PC-9 (cell line): ENCODE data around the gene GFER. TPM values are rescaled to one million over a fixed set of nuclear protein-coding genes. Genes with fewer than 3 reads are reported as not detected.

Source experiments
- BruUV-seq: library from RNA; stranded (reverse); fragments of 400-500 nt; replicated peaks from 2 replicates; lab custom pipeline; 2021; lab: Mats Ljungman, UMichigan
- CTCF ChIA-PET: fragments of 300-600 bp; sonication (Branson Sonifier 250); formaldehyde crosslinking; loops from one replicate; lab custom pipeline; 2022; ENCODE audit warnings: antibody characterized with exemption; lab: Charles Lee
- POLR2A ChIA-PET: fragments of 300-600 bp; sonication (Branson Sonifier 250); formaldehyde crosslinking; loops from one replicate; lab custom pipeline; 2022; ENCODE audit warnings: antibody characterized with exemption; ENCODE audit not compliant: unreplicated experiment; lab: Charles Lee
- DNase-seq, 2 experiments: peaks; one replicate each; pipeline versions ENCODE4 v3.0.0 to v3.0.0-alpha.2; 2015 to 2022; ENCODE audit warnings: mixed read lengths in 1 of 2
- H2AFZ ChIP-seq: fragments of 200-600 bp; sonication (generic); 2 replicates; pipeline ENCODE4 v1.8.1; 2017; ENCODE audit warnings: antibody characterized with exemption
- H3F3A ChIP-seq: fragments of 200-600 bp; sonication (generic); 2 replicates; pipeline ENCODE4 v1.8.1; 2017; ENCODE audit warnings: antibody characterized with exemption, mild to moderate bottlenecking, low read depth; ENCODE audit not compliant: insufficient read depth
- H3K27ac ChIP-seq: fragments of 200-600 bp; sonication (generic); 2 replicates; pipeline ENCODE4 v1.6.1; 2016; ENCODE audit warnings: mixed run types
- H3K27me3 ChIP-seq: fragments of 200-600 bp; sonication (generic); 2 replicates; pipeline ENCODE4 v1.6.1; 2016; ENCODE audit warnings: low read depth, mixed run types; ENCODE audit not compliant: insufficient read depth
- H3K36me3 ChIP-seq: fragments of 200-600 bp; sonication (generic); 2 replicates; pipeline ENCODE4 v1.6.1; 2016; ENCODE audit warnings: low read depth, mixed run types
- H3K4me1 ChIP-seq: fragments of 200-600 bp; sonication (generic); replicated peaks from 2 replicates; pipeline ENCODE4 v1.6.1; 2016; ENCODE audit warnings: mixed run types; ENCODE audit not compliant: insufficient read depth
- H3K4me2 ChIP-seq: fragments of 200-600 bp; sonication (generic); 2 replicates; pipeline ENCODE4 v1.6.1; 2017; ENCODE audit warnings: mixed run types
- H3K4me3 ChIP-seq: fragments of 200-600 bp; sonication (generic); 2 replicates; pipeline ENCODE4 v1.6.1; 2016; ENCODE audit warnings: mixed run types
- H3K79me2 ChIP-seq: fragments of 200-600 bp; sonication (generic); 2 replicates; pipeline ENCODE4 v1.6.1; 2017; ENCODE audit warnings: low read depth, mixed run types
- H3K9me2 ChIP-seq: fragments of 200-600 bp; sonication (generic); 2 replicates; pipeline ENCODE4 v1.8.1; 2017; ENCODE audit warnings: mild to moderate bottlenecking; ENCODE audit not compliant: insufficient read depth
- H3K9me3 ChIP-seq: fragments of 200-600 bp; sonication (generic); 2 replicates; pipeline ENCODE4 v1.8.1; 2016; ENCODE audit warnings: low read depth; ENCODE audit not compliant: insufficient read depth
- H4K20me1 ChIP-seq: fragments of 200-600 bp; sonication (generic); 2 replicates; pipeline ENCODE4 v1.8.1; 2017; ENCODE audit not compliant: insufficient read depth
- EZH2 ChIP-seq: fragments of 200-600 bp; sonication (generic); IDR thresholded peaks from 2 replicates; pipeline ENCODE4 v1.8.0; 2017; ENCODE audit warnings: antibody characterized with exemption, low read depth
- intact Hi-C: fragments of 100-400 bp; cut with micrococcal nuclease; formaldehyde crosslinking; loops from one replicate; pipeline ENCODE4 v1.10.0; 2022; ENCODE audit not compliant: unreplicated experiment
- total RNA-seq: library from RNA; stranded (reverse); gene quantifications from 2 replicates; pipeline ENCODE4 v1.2.3, GENCODE V29; 2021
- TF ChIP-seq, protein P1 (sequence below): fragments of 200-600 bp; sonication (generic); conservative IDR thresholded peaks from 2 replicates; pipeline ENCODE4 v1.6.1; 2017; ENCODE audit warnings: mixed run types, antibody characterized with exemption, mild to moderate bottlenecking, moderate library complexity

GFER gene
- total RNA-seq, 1 experiment from 2014 or later, result 59.7 TPM

DNA sequence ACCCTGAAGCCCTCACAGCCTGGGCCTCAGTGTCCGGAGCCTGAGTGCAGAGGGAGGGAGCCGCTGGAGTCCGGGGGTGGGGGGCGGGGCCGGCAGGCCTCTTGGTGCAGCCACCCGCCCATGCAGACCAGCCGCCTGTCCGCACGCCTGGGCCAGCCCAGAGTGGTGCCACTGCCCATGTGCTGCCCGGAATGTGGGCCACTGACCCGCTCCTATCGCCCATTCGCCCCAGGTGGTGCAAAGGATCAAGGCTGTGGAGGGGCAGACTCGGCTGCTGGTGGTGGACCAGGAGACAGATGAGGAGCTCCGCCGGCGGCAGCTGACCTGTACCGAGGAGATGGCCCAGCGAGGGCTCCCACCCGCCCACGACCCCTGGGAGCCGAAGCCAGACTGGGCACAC is 45.4 kb downstream of the GFER start:
- H3K4me3 ChIP-seq, result no peak overlapping the region
- no peaks in the 10 kb centered on the region for H3K36me3 ChIP-seq
- 0 out of 2 replicates have a peak, but pooled peaks cover 4% of the 10 kb centered on the region for H3K79me2 ChIP-seq
- H4K20me1 ChIP-seq, result peaks cover 4% of the 10 kb centered on the region; the same call in 1 of the 2 replicates
- no peaks in the 10 kb centered on the region for H3K27me3 ChIP-seq
- ChIA-PET POLR2A (interaction anchor here (0.6 kb wide), 1 partner anchor 122 kb away, joined by 5 read pairs; no protein-coding TSS in a partner anchor), CTCF (no interaction called here)
- intact Hi-C loops, result no loop called here
- H3F3A ChIP-seq, result peaks cover 9% of the 10 kb centered on the region; the same call in 1 of the 2 replicates
- no peak for DNase-seq
- no peak overlapping the region for H2AFZ ChIP-seq
- BruUV-seq, result no TSS peak
- peaks cover 18% of the 10 kb centered on the region for H3K4me1 ChIP-seq
- H3K9me2 ChIP-seq, result no peaks in the 10 kb centered on the region
- no peaks in the 10 kb centered on the region for H3K9me3 ChIP-seq
- TF ChIP-seq, protein P1, sequence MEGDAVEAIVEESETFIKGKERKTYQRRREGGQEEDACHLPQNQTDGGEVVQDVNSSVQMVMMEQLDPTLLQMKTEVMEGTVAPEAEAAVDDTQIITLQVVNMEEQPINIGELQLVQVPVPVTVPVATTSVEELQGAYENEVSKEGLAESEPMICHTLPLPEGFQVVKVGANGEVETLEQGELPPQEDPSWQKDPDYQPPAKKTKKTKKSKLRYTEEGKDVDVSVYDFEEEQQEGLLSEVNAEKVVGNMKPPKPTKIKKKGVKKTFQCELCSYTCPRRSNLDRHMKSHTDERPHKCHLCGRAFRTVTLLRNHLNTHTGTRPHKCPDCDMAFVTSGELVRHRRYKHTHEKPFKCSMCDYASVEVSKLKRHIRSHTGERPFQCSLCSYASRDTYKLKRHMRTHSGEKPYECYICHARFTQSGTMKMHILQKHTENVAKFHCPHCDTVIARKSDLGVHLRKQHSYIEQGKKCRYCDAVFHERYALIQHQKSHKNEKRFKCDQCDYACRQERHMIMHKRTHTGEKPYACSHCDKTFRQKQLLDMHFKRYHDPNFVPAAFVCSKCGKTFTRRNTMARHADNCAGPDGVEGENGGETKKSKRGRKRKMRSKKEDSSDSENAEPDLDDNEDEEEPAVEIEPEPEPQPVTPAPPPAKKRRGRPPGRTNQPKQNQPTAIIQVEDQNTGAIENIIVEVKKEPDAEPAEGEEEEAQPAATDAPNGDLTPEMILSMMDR, result no peak
- TF ChIP-seq EZH2, result no peak
- no peak overlapping the region for H3K27ac ChIP-seq
- H3K4me2 ChIP-seq, result no peak overlapping the region

DNA sequence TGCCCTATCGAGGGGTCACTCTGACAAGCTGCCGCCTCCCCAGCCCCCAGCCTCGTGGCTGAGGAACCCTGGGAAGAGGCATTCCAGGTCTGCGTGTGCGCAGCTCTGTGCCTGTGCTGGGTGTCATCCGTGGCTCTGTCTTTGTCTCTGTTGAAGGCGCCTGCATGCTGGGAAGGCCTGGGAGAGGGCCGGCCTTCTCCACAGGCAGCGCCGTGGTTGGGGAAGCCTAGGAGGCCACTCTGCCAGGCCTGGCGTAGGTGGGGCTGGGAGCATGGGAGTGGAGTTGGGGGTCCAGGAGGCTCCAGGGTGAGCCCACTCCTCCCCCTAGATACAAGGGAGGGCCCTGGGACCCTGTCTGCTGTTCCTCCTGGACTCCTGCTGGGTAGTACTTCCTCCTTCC is 46.0 kb downstream of the GFER start:
- TF ChIP-seq, protein P1, result no peak
- TF ChIP-seq EZH2, result no peak
- Histone ChIP-seq H3K36me3 (no peaks in the 10 kb centered on the region), H4K20me1 (peaks cover 4% of the 10 kb centered on the region; the same call in 1 of the 2 replicates), H3K4me3 (no peak overlapping the region), H3K9me2 (no peaks in the 10 kb centered on the region), H3K79me2 (0 out of 2 replicates have a peak, but pooled peaks cover 4% of the 10 kb centered on the region), H2AFZ (no peak overlapping the region), H3K4me2 (no peak overlapping the region), H3K27me3 (no peaks in the 10 kb centered on the region), H3F3A (peaks cover 9% of the 10 kb centered on the region; the same call in 1 of the 2 replicates), H3K27ac (no peak overlapping the region), H3K9me3 (no peaks in the 10 kb centered on the region), H3K4me1 (peaks cover 18% of the 10 kb centered on the region)
- ChIA-PET POLR2A (interaction anchor here (0.6 kb wide), 1 partner anchor 121 kb away, joined by 5 read pairs; no protein-coding TSS in a partner anchor), CTCF (no interaction called here)
- no peak for DNase-seq
- intact Hi-C loops, result no loop called here
- BruUV-seq, result no TSS peak

GRCh38 chr16:2031081-2031577 is 47.1 kb downstream of the GFER start:
- intact Hi-C loops, result no loop called here
- CTCF ChIA-PET, result no interaction called here
- peaks cover 4% of the 10 kb centered on the region; the same call in 1 of the 2 replicates for H4K20me1 ChIP-seq
- H3K4me3 ChIP-seq, result no peak overlapping the region
- H3K4me2 ChIP-seq, result no peak overlapping the region
- H3K4me1 ChIP-seq, result peaks cover 18% of the 10 kb centered on the region
- no TSS peak for BruUV-seq
- H3K27me3 ChIP-seq, result no peaks in the 10 kb centered on the region
- TF ChIP-seq, protein P1, result no peak
- no peak for TF ChIP-seq EZH2
- no peak overlapping the region for H2AFZ ChIP-seq
- no peaks in the 10 kb centered on the region for H3K9me2 ChIP-seq
- H3K36me3 ChIP-seq, result no peaks in the 10 kb centered on the region
- peaks cover 9% of the 10 kb centered on the region; the same call in 1 of the 2 replicates for H3F3A ChIP-seq
- no peaks in the 10 kb centered on the region for H3K9me3 ChIP-seq
- POLR2A ChIA-PET, result no interaction called here
- DNase-seq, result no peak
- no peak overlapping the region for H3K27ac ChIP-seq
- 0 out of 2 replicates have a peak, but pooled peaks cover 4% of the 10 kb centered on the region for H3K79me2 ChIP-seq
